BJ (cell line): Measurements from ENCODE around the gene RYR3. TPM values are rescaled to one million over a fixed set of nuclear protein-coding genes. Genes with fewer than 3 reads are reported as not detected.

ENCODE experiments used
- CTCF ChIA-PET: fragments of 350-600 bp; formaldehyde crosslinking; extraction: SDS; loops from one replicate; lab custom pipeline; 2021; ENCODE audit warnings: antibody characterized with exemption, inconsistent platforms; lab: Yijun Ruan, JAX
- POLR2A ChIA-PET: fragments of 300-600 bp; sonication (Branson Sonifier 250); formaldehyde crosslinking; extraction: SDS; loops from one replicate; lab custom pipeline; 2021; ENCODE audit warnings: antibody characterized with exemption; lab: Charles Lee
- DNase-seq: peaks from one replicate; pipeline ENCODE4 v3.0.0-alpha.2; 2011; ENCODE audit warnings: low read depth
- H3K27me3 ChIP-seq: 2 replicates; pipeline ENCODE4 v1.6.0; 2011; ENCODE audit warnings: low read length; ENCODE audit not compliant: control insufficient read depth, insufficient read depth
- H3K36me3 ChIP-seq: 2 replicates; pipeline ENCODE4 v1.5.1; 2011; ENCODE audit warnings: low read length; ENCODE audit not compliant: control insufficient read depth, insufficient read depth
- H3K4me3 ChIP-seq: 2 replicates; pipeline ENCODE4 v1.5.1; 2011; ENCODE audit warnings: low read depth, mild to moderate bottlenecking, control low read depth, low read length
- CTCF ChIP-seq: IDR thresholded peaks from 2 replicates; pipeline ENCODE4 v1.5.1; 2011; ENCODE audit warnings: low read depth, mild to moderate bottlenecking, control low read depth, inconsistent platforms, low read length, moderate library complexity; ENCODE audit not compliant: insufficient read depth
- polyA plus RNA-seq: library from polyadenylated mRNA; depleted of rRNA; stranded (reverse); fragments of >200 nt; gene quantifications from 2 replicates; pipeline ENCODE4 v1.2.3, GENCODE V29; 2011

Gene RYR3
- polyA plus RNA-seq, 1 experiment: not detected

- ChIA-PET POLR2A (interaction anchor here (0.6 kb wide), 1 partner anchor 60 kb away, joined by 3 read pairs; no protein-coding TSS in a partner anchor), CTCF (interaction anchor here (0.9 kb wide), 1 partner anchor 156 kb away, joined by 5 read pairs; no protein-coding TSS in a partner anchor)
- no peak for TF ChIP-seq CTCF
- Histone ChIP-seq H3K27me3 (no peaks in the 10 kb centered on the region), H3K4me3 (no peak overlapping the region), H3K36me3 (no peaks in the 10 kb centered on the region)
- DNase-seq: no peak
Observed at GRCh38 chr15:33374226-33374914, 63.6 kb downstream of the RYR3 start.

DNA sequence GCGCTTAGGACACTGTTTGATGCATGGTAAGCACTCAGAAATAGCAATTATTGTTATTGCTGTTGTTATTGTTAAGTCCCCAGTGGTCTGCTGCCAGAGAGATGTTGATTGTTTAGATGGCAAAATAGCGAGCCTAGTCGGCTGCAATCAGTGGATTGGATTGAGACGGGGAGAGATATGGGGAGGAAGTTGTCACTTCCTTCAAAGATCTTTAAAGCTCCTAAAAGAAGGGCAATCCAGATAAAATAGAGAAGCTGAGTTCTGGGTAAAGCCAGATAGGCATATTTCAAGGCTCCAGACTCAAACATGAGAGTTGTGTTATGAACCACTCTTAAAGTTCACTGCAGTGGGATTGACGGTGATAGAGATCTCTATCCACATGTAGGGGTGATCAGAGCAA, 64.5 kb downstream of the RYR3 start:
- no peak for DNase-seq
- no peaks in the 10 kb centered on the region for H3K36me3 ChIP-seq
- H3K4me3 ChIP-seq: no peak overlapping the region
- ChIA-PET CTCF (interaction anchor here (0.9 kb wide), 1 partner anchor 157 kb away, joined by 5 read pairs; no protein-coding TSS in a partner anchor), POLR2A (no interaction called here)
- no peaks in the 10 kb centered on the region for H3K27me3 ChIP-seq
- no peak for TF ChIP-seq CTCF

DNA sequence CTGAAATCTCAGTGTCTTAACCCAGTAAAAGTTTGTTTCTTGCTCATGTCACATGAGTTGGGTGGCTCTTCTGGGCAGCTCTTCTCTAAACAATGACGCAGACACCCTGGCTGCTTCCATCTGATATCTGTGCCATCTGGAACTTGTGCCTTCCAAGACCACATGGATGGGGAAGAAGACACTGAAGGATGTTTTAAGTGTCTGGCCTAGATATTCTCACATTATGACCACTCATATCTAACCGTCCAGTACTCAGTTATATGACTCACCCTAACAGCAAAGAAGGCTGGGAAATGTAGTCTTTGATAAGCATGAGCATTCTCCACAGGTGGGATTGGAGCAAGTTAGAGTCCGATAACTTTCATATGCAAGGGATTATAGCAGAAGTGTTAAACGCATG, 66.4 kb downstream of the RYR3 start:
- TF ChIP-seq CTCF: no peak
- ChIA-PET POLR2A (no interaction called here), CTCF (interaction anchor here (0.7 kb wide), 1 partner anchor 319 kb away, joined by 3 read pairs; no protein-coding TSS in a partner anchor)
- Histone ChIP-seq H3K4me3 (no peak overlapping the region), H3K27me3 (no peaks in the 10 kb centered on the region; the same call in 1 of the 2 replicates), H3K36me3 (no peaks in the 10 kb centered on the region)
- no peak for DNase-seq

DNA sequence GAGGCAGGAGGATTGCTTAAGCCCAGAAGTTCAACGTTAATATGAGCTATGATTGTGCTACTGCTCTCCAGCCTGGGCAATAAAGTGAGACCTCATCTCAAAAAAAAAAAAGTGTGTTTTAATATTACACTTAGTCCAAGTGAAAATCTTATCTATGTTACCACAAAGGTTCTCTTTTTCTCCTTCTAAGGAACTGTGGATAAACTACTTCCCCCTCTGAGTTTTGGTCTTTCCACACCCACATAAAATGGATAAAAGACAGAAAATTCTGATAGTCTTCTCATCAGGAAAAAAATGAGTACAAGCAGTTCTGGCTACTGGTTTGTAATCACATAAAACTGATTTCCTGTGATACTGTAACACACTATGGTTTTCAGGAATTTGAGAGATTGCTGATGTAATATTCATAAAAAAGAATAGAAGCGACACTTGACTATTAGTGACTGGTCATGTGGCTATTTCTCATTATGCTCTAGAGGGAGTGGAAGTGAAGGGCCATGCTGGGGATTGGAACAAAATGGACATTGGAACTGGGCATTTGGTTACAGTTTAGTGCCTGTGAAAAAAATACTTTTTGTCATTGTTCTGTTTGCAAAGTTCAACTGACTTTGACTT, 68.2 kb downstream of the RYR3 start:
- Histone ChIP-seq H3K36me3 (no peaks in the 10 kb centered on the region), H3K4me3 (no peak overlapping the region), H3K27me3 (no peaks in the 10 kb centered on the region; the same call in 1 of the 2 replicates)
- no peak for TF ChIP-seq CTCF
- ChIA-PET POLR2A (no interaction called here), CTCF (no interaction called here)
- DNase-seq: no peak

GRCh38 chr15:33380406-33380805, 69.6 kb downstream of the RYR3 start:
- ChIA-PET CTCF (no interaction called here), POLR2A (no interaction called here)
- Histone ChIP-seq H3K36me3 (no peaks in the 10 kb centered on the region), H3K27me3 (no peaks in the 10 kb centered on the region; the same call in 1 of the 2 replicates), H3K4me3 (no peak overlapping the region)
- TF ChIP-seq CTCF: no peak
- DNase-seq: no peak
